Lower leg skin (tissue), 4 donors: Measurements from ENCODE around the gene RAMP3. TPM values are rescaled to one million over a fixed set of nuclear protein-coding genes. Genes with fewer than 3 reads are reported as not detected.

Experiments
- DNase-seq, 2 donors: peaks; one replicate each; pipeline ENCODE4 v3.0.0-alpha.2; 2019; ENCODE audit warnings: low spot score in 2 of 2
- H3K4me3 ChIP-seq: fragments of 200-600 bp; sonication (generic); 2 replicates; pipeline ENCODE4 v1.5.1; 2017; ENCODE audit warnings: mild to moderate bottlenecking, low read depth; ENCODE audit not compliant: poor library complexity, severe bottlenecking
- CTCF ChIP-seq, 3 donors: fragments of 450-650 bp; IDR thresholded peaks; one replicate each; pipeline ENCODE4 v1.5.1; 2016; ENCODE audit warnings: antibody characterized with exemption in 3 of 3, mild to moderate bottlenecking in 3 of 3, moderate library complexity in 2 of 3
- POLR2A ChIP-seq, 2 donors: fragments of 450-650 bp; IDR thresholded peaks; one replicate each; pipeline ENCODE4 v1.6.1; 2016 to 2017; ENCODE audit warnings: antibody characterized with exemption in 2 of 2, mild to moderate bottlenecking in 1 of 2, moderate library complexity in 1 of 2
- WGBS, 2 donors: methylation state at CpG; one replicate each; pipeline ENCODE4 v1.1.5; 2018; 5-methylcytosine and 5-hydroxymethylcytosine counted together
- intact Hi-C: fragments of 100-400 bp; cut with DNase I; formaldehyde crosslinking; loops from one replicate; pipeline ENCODE4 v1.15.0; 2023; ENCODE audit warnings: low total_unique reads
- total RNA-seq, 4 donors: library from RNA; depleted of rRNA; stranded (reverse); fragments of >200 nt; gene quantifications; one replicate each; pipeline ENCODE4 v1.1.0, GENCODE V29; 2016

Gene RAMP3
- total RNA-seq, 4 donors from 2014 or later = 23.8 to 71.6 (median 35.1) TPM

DNA sequence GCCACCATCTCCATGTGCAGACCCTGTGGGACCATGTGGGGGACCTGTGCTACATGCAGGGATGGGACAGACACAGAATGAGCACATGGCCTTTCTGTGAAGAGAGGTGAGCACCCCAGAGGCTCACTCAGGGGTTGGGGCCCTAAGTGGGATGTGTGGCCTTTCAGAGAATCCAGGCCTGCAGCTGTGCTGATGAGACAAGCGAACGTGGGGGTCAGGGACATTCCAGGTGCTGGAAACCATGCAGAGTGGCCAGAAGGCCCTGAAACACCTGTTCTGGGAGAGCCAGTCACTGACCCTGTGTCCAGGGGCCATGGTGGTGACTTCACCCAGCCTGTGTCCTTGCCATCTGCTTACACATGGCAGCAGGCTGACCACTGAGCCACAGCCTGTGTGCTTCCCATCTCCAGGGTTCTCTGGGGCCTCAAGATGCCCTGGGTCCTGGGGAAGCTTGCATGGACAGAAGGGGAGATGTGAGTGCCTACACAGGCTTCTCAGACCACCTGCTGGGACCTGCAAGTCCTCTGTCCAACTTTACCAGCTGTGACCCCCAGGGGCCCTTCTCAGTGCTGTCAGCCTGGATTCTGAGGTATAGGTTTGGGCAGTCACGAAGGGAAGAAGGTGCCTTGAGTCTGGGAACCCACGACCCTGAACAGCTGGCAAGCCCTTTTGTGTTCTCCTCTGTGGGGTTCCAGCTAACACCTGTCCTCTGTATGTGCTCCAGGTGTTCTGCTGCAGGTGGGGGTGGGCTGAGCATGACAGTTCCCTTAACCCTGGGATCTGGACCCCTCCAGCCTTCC lies 17.6 kb downstream of the RAMP3 start:
- intact Hi-C loops = no loop called here
- 70 to 88% methylated on average over 4 of the region's 4 CpGs for WGBS, 2 donors
- DNase-seq = no peak
- no peak overlapping the region for H3K4me3 ChIP-seq
- TF ChIP-seq POLR2A (IDR thresholded peaks at IDR 0.05) (no peak), CTCF (IDR thresholded peaks at IDR 0.05) (no peak)

DNA sequence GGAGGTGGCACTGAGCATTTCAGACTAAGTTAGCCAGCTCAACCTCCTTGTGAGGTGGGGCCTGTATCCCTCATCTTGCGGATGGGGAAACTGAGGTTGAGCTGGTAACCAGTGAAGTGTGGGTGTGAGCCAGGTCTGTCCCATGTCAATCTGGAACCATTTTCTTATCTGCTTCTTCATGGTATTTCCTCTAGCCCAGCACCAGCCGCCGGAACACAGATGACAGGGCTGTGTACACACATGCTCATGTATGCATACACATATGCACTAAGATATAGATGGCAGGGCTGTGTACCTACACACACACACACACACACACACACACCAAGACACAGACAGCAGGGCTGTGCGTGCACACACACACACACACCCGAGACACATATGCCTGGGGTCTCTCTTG lies 18.5 kb downstream of the RAMP3 start:
- no peak for TF ChIP-seq POLR2A (IDR thresholded peaks at IDR 0.05)
- TF ChIP-seq CTCF (IDR thresholded peaks at IDR 0.05) = no peak
- intact Hi-C loops = no loop called here
- WGBS, 2 donors = 84 to 91% methylated on average over 5 of the region's 5 CpGs
- no peak overlapping the region for H3K4me3 ChIP-seq
- DNase-seq = no peak

DNA sequence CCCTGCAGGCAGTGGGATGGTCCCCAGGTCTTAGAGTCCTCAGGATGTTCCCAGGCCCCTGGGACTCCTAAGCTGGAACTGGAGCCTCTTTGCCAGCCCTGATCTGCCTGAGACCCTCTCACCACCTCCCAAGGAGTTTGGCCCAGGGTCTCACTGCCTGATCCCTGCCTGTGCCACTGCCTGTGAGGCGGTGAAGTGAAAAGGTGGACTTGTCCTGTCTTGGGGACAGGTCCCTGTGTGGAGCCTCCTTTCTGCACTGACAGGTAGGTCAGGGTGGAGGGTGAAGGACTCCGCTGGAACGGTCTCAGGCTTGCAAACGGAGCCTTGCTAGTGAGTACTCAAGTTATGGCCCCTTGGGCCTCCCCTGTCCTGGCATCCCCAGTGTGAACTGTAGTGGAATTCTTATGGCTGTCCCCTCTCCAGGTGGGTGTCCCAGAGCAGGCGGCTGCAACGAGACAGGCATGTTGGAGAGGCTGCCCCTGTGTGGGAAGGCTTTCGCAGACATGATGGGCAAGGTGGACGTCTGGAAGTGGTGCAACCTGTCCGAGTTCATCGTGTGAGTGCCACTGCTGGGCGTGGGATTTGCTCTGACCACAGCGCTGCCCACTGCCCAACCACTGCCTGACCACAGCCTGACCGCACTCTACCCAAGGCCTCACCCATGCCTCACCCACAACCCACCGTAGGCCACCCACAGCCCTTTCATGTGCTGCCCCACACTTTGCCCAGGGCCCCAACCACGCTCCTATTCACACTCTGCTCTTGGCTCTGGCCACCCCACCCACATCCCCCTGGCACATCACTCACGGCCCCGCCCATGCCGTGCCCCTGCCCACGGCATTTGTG lies 19.5 kb downstream of the RAMP3 start:
- no peak overlapping the region for H3K4me3 ChIP-seq
- 73 to 80% methylated on average over 18 to 19 of the region's 19 CpGs for WGBS, 2 donors
- DNase-seq = no peak
- intact Hi-C loops = no loop called here
- TF ChIP-seq CTCF (IDR thresholded peaks at IDR 0.05) = no peak
- TF ChIP-seq POLR2A (IDR thresholded peaks at IDR 0.05) = no peak

- H3K4me3 ChIP-seq = no peak overlapping the region
- no peak for DNase-seq
- no peak for TF ChIP-seq CTCF (IDR thresholded peaks at IDR 0.05)
- no peak for TF ChIP-seq POLR2A (IDR thresholded peaks at IDR 0.05)
- 83% methylated on average over 3 of the region's 3 CpGs for WGBS, 2 donors
- intact Hi-C loops = no loop called here
Observed at GRCh38 chr7:45177801-45178200, 20.2 kb downstream of the RAMP3 start.

GRCh38 chr7:45178241-45179225 lies 20.9 kb downstream of the RAMP3 start:
- intact Hi-C loops = no loop called here
- DNase-seq = no peak
- H3K4me3 ChIP-seq = no peak overlapping the region
- WGBS, 2 donors = 86 to 89% methylated on average over 13 of the region's 13 CpGs
- TF ChIP-seq POLR2A (IDR thresholded peaks at IDR 0.05) = no peak
- TF ChIP-seq CTCF (IDR thresholded peaks at IDR 0.05) = no peak
